Gastroesophageal sphincter (tissue), 4 donors: ENCODE measurements around the gene SFT2D2. TPM values are rescaled to one million over a fixed set of nuclear protein-coding genes. Genes with fewer than 3 reads are reported as not detected.

Experiments
- ATAC-seq: fragments of 150-250 bp; one replicate; pipeline ENCODE4 v1.9.1; 2016; ENCODE audit warnings: mild to moderate bottlenecking, moderate library complexity
- H3K27ac ChIP-seq, 4 donors: fragments of 200-600 bp; sonication (generic) in 3 of 4; 1 replicate in 3 of 4; 2 replicates in 1 of 4; pipeline ENCODE4 v1.5.1; 2016 to 2019
- H3K27me3 ChIP-seq: fragments of 200-600 bp; sonication (generic); one replicate; pipeline ENCODE4 v1.5.1; 2019
- H3K36me3 ChIP-seq, 2 donors: fragments of 200-600 bp; sonication (generic); one replicate each; pipeline ENCODE4 v1.5.1; 2019; ENCODE audit warnings: control low read depth in 1 of 2
- H3K4me1 ChIP-seq, 3 donors: fragments of 200-600 bp; sonication (generic); 1 replicate in 2 of 3; 2 replicates in 1 of 3; pipeline ENCODE4 v1.5.1; 2016 to 2019; ENCODE audit warnings: control low read depth in 2 of 3
- H3K4me3 ChIP-seq, 2 donors: fragments of 200-600 bp; sonication (generic); one replicate each; pipeline ENCODE4 v1.5.1; 2019; ENCODE audit warnings: mild to moderate bottlenecking in 1 of 2, moderate library complexity in 1 of 2
- H3K9me3 ChIP-seq, 3 donors: fragments of 200-600 bp; sonication (generic); one replicate each; pipeline ENCODE4 v1.5.1; 2017 to 2019; ENCODE audit warnings: control low read depth in 2 of 3
- CTCF ChIP-seq, 4 experiments: fragments of 200-600 bp in 2 of 4; fragments of 450-650 bp in 2 of 4; sonication (generic) in 1 of 4; IDR thresholded peaks; one replicate each; pipeline ENCODE4 v1.5.1; 2017 to 2019; ENCODE audit warnings: antibody characterized with exemption in 4 of 4, mild to moderate bottlenecking in 2 of 4, moderate library complexity in 2 of 4
- EP300 ChIP-seq: sonication (generic); formaldehyde crosslinking; IDR thresholded peaks from one replicate; pipeline ENCODE4 v1.6.1; 2017; ENCODE audit warnings: antibody characterized with exemption, mild to moderate bottlenecking
- POLR2A ChIP-seq, 2 donors: fragments of 450-650 bp; IDR thresholded peaks; one replicate each; pipeline ENCODE4 v1.6.1; 2017; ENCODE audit warnings: antibody characterized with exemption in 2 of 2, mild to moderate bottlenecking in 2 of 2, moderate library complexity in 1 of 2
- POLR2AphosphoS5 ChIP-seq: sonication (generic); formaldehyde crosslinking; IDR thresholded peaks from one replicate; pipeline ENCODE4 v1.6.1; 2017; ENCODE audit warnings: antibody characterized with exemption
- WGBS, 2 donors: methylation state at CpG; one replicate each; pipeline ENCODE4 v1.1.5; 2018; ENCODE audit warnings: low coverage in 1 of 2; 5-methylcytosine and 5-hydroxymethylcytosine counted together
- total RNA-seq, 4 donors: library from RNA; depleted of rRNA; stranded (reverse); fragments of >200 nt; gene quantifications; one replicate each; pipeline ENCODE4 v1.1.0, GENCODE V29; 2016

Gene SFT2D2
- total RNA-seq, 4 donors from 2014 or later: 35.0 to 37.1 (median 36.6) TPM

- Histone ChIP-seq H3K27me3 (no peaks in the 10 kb centered on the region), H3K4me1 (no peaks in the 10 kb centered on the region), H3K4me3 (no peak overlapping the region), H3K27ac (no peak overlapping the region), H3K36me3 (no peaks in the 10 kb centered on the region), H3K9me3 (no peaks in the 10 kb centered on the region)
- TF ChIP-seq EP300 (no peak), POLR2AphosphoS5 (no peak), CTCF (IDR thresholded peaks at IDR 0.05) (no peak), POLR2A (IDR thresholded peaks at IDR 0.05) (no peak)
- 58 to 68% methylated on average over 2 to 4 of the region's 6 CpGs for WGBS, 2 donors
- ATAC-seq: no peak
Measured at GRCh38 chr1:168266644-168267186, 40.9 kb downstream of the SFT2D2 start.

- no peak for TF ChIP-seq CTCF (IDR thresholded peaks at IDR 0.05)
- TF ChIP-seq POLR2A (IDR thresholded peaks at IDR 0.05): no peak
- no peak for TF ChIP-seq EP300
- TF ChIP-seq POLR2AphosphoS5: no peak
- WGBS, 2 donors: 80 to 83% methylated on average over 1 of the region's 1 CpG
- Histone ChIP-seq H3K27me3 (no peaks in the 10 kb centered on the region), H3K9me3 (peaks cover 0 to 2% (median 0%) of the 10 kb centered on the region in 3 donors), H3K36me3 (no peaks in the 10 kb centered on the region), H3K4me3 (no peak overlapping the region), H3K27ac (no peak overlapping the region), H3K4me1 (no peaks in the 10 kb centered on the region)
- no peak for ATAC-seq
Measured at GRCh38 chr1:168271636-168272035, 45.8 kb downstream of the SFT2D2 start.

- TF ChIP-seq CTCF (IDR thresholded peaks at IDR 0.05) (no peak), POLR2AphosphoS5 (no peak), EP300 (no peak), POLR2A (IDR thresholded peaks at IDR 0.05) (no peak)
Measured at GRCh38 chr1:168273575-168273974, 47.8 kb downstream of the SFT2D2 start.

GRCh38 chr1:168279253-168279652 lies 53.4 kb downstream of the SFT2D2 start:
- H3K4me1 ChIP-seq: peaks cover 0 to 5% (median 5%) of the 10 kb centered on the region in 3 donors
- ATAC-seq: no peak
- H3K27ac ChIP-seq: no peak overlapping the region
- H3K4me3 ChIP-seq: no peak overlapping the region
- 90% methylated on average over 1 of the region's 1 CpG; no CpG with 5 or more reads in 1 of the 2 donors for WGBS, 2 donors
- TF ChIP-seq CTCF (IDR thresholded peaks at IDR 0.05): no peak
- no peak for TF ChIP-seq EP300
- peaks cover 0 to 6% (median 0%) of the 10 kb centered on the region in 3 donors for H3K9me3 ChIP-seq
- H3K27me3 ChIP-seq: no peaks in the 10 kb centered on the region
- H3K36me3 ChIP-seq: no peaks in the 10 kb centered on the region

More at GRCh38 chr1:168273575-168273974, 47.8 kb downstream of the SFT2D2 start:
- H3K4me3 ChIP-seq: no peak overlapping the region
- no peak for ATAC-seq
- H3K4me1 ChIP-seq: no peaks in the 10 kb centered on the region
- H3K27me3 ChIP-seq: no peaks in the 10 kb centered on the region
- no peak overlapping the region for H3K27ac ChIP-seq
- H3K9me3 ChIP-seq: peaks cover 0 to 6% (median 0%) of the 10 kb centered on the region in 3 donors
- 55 to 90% methylated on average over 1 of the region's 1 CpG for WGBS, 2 donors
- no peaks in the 10 kb centered on the region for H3K36me3 ChIP-seq

- TF ChIP-seq CTCF (IDR thresholded peaks at IDR 0.05): no peak
- TF ChIP-seq POLR2A (IDR thresholded peaks at IDR 0.05): no peak
- TF ChIP-seq EP300: no peak
- no peak for TF ChIP-seq POLR2AphosphoS5
- Histone ChIP-seq H3K9me3 (peaks cover 0 to 6% (median 0%) of the 10 kb centered on the region in 3 donors), H3K4me3 (no peak within 1 kb of the TSS), H3K36me3 (no peaks in the 10 kb centered on the region), H3K4me1 (peaks cover 0 to 5% (median 5%) of the 10 kb centered on the region in 3 donors), H3K27ac (no peak within 1 kb of the TSS), H3K27me3 (no peaks in the 10 kb centered on the region)
- WGBS, 2 donors: 83 to 91% methylated on average over 4 to 6 of the region's 7 CpGs
- ATAC-seq: no peak
Measured at GRCh38 chr1:168280296-168280927, 54.6 kb downstream of the SFT2D2 start, which contains the start of gene TBX19. Gene TBX19, plus strand, starts transcription at chr1:168280877. Its CDS starts 214 bp downstream, at chr1:168281091.
